ENCODE results near the gene ATP6V0A1. TPM values are rescaled to one million over a fixed set of nuclear protein-coding genes. Genes with fewer than 3 reads are reported as not detected.

Gene ATP6V0A1
- total RNA-seq, 1 donor = 67.6 TPM

DNA sequence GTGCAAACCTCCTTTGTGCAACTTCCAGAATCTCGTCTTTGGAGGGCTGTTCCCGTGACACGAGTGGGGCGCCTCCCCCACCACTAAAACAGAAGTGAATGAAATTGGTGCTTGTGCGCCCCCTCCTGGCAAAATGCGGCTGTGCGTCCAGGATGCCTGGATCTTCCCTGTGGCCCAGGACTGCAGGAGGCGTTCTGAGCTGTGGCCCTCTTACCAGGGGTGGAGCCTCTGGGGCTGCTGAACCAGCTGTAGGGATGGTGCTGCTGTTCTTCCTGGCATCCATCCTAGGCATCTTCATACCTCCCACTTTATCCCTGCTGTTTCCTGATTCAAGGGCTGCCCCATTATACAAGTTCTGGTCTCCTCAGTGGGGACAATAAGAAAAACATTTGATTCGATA, 58.8 kb downstream of the ATP6V0A1 start:
- peak in 2 of 3 donors; percentile 79 to 86 for DNase-seq (ENCODE audit: low read depth in 2 of 3, low spot score in 2 of 3)

DNA sequence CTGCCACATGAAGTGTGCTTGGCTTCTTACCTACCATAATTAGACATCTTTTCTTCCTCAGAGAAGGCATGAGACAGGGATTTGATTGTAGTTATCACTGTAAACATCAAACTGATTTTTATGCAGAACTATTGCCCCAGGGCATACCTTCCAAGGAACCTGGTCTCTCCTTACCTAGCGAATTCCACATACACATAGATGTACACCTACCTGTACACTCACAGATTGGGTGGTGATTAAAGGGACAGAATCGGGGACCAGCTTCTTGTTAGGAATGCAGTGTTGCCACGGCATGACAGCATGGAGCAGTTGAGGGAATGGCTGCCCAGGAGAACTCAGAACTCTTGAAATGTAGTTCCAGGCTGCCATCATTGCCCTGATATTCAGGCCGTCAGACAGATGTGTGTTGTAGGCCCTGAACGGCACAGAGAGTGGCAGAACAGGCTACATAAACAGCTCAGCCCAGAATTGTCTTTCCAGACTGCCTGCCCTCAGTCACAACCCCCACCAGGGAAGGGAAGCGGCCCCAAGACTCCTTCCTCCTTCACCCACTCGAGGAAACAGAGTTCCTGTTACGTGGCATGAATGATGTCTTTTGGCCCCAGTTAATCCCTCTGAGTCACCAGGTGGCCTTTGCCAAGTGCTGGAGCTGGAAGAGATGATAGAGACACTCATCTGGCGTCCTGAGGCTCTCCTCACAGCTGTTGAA, 59.5 kb downstream of the ATP6V0A1 start:
- DNase-seq (ENCODE audit: low read depth in 2 of 3, low spot score in 2 of 3) = peak in 2 of 3 donors; percentile 74 to 85

DNA sequence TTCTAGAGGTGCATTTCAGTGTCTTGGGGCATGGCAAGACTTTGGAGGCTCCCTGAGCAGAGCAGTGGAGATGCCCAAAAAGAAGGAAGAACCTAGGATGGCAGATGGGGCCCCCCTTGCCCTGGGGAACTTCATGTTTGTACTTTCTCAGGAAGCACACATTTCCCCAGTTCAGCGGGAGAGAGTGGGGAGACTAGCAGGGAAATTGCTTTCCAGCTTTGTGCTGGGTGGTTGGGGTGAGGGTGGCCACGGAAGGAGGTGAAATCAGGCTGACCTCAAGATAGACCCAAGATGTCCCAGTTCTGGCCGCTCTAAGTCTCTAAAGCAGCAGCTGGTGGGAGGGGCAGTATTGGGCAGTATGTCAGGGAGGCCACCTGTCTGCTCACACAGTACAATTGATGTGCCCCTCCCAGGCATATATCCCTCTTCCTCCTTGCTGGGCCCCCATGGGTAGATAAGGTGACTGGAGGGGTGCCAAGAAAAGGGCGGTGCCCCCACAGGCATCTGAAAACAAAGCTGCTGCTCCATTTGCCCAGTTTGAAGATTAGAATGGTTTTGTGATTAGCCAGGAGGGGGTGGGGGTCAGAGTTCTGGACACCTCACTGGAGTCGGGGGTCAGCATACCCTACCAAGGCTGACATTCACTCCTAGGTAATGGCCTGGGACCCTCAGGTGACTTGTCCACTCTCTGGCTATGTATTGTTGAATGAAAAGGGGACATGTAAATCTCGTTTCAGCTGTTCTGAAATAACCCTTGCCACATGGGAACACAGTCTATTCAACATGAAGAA, 60.3 kb downstream of the ATP6V0A1 start:
- peak in 2 of 3 donors; percentile 64 to 72 for DNase-seq (ENCODE audit: low read depth in 2 of 3, low spot score in 2 of 3)

DNA sequence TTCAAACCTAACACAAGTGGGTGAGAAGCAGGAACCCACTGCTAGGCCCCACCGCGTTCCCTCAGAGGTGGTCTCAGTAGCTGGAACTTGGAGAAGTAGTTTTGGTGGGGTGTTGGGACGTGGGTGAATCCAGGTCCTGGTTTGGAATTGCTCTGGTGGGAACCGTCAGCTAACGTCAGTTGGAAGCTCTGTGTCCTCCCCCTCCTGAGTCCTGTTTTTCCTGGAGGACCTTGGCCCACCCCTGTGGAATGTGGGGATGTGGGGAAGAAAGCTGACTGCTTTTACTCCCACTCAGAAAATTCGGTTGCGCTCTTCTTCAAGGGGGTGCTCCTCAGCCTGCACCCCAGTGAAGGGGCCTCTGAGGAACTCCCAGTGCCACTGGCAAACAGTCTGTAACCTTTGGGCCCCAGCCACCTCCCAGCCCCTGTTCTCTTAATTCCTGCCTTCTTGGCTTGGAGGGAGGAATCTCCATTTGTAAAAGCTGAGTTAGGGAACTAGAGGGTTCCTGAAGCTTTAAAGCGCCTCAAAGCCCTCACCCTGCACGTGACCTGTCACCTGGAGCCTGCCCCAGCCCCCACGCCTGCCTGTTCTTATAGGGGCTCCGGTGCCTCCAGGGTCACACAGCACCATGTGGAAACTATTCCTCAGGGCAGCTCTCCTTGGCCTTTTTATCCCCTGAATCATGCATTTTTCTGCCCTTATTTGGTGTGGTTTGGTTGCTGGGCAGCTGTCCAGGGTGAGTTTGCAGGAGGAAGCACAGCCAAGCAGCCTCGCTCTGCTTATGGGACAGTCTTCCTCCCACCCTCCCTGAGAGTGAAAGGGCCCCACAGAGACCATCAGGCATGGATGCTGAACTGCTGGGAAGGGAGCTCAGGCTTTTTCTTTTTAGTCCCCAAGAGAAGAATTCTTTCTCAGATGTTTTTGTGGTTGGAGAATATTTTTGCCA, 61.1 kb downstream of the ATP6V0A1 start:
- no peak for DNase-seq (ENCODE audit: low read depth in 2 of 3, low spot score in 2 of 3)

DNA sequence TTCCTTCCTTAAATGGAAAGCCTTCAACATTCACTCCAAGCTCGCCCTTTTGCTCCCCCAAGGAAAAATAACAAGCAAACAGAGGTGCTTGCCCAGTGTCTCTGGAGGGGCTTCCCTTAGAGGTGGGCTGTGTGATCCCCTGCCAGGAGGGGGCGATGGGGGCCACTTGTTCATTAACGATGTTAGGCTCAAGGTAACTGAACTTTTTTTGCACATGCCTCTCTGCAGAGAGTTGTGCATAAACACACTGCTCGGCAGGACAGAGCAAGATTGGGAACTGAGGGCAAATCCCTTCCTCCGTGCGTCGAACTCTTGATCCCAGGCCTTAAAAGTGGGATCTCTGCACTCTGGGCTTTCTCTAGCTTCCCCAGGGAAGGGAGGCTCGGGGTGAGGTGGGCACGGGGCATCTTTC, 61.9 kb downstream of the ATP6V0A1 start:
- peak in 1 of 3 donors; percentile 55 for DNase-seq (ENCODE audit: low read depth in 2 of 3, low spot score in 2 of 3)

DNA sequence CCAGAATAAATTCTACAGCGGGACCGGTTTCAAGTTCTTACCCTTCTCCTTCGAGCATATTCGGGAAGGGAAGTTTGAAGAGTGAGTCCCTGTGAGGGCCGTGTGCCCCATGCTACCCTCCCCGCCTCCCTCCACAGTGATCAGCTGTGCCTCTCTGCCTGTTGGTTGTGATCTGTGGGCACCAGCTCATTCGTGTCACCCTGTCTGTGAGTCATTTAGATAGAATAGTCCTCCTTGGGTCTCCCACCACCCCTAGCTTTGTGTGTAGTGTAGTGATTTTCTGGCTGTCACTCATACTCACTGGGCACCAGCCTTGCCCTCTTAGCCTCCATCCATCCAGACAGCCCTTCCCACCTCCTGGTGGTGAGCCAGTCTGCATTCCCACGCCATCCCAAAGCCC, 62.4 kb downstream of the ATP6V0A1 start:
- DNase-seq (ENCODE audit: low read depth in 2 of 3, low spot score in 2 of 3) = no peak

DNA sequence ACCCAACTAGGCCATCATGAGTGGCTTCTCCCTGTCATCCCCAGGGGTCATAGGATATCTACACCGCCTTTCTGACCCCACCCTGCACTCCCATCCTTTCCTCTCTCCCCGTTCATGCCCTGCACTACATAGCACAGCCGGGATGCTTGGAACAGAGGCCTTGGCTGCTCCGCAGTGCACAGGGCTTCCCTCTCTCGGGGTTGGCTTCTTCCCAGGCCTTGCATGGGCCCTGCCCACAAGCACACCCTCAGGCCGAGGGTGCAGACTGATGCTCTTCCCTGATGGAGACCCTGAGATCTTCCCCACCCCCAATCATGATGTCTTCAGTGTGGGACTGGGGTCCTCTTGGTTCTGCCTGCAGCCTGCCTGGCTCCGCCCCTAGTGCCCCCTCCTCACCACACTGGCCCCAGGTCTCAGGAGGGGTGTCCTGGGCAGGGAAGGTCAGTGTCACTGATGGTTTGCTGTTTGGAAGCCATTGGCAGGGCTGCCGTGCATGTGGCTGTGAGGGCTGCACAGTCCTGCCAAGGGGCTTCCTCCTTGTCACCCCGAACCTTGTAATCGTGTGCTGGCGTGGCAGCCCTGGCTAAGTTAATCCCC, 63.1 kb downstream of the ATP6V0A1 start:
- DNase-seq (ENCODE audit: low read depth in 2 of 3, low spot score in 2 of 3) = no peak

DNA sequence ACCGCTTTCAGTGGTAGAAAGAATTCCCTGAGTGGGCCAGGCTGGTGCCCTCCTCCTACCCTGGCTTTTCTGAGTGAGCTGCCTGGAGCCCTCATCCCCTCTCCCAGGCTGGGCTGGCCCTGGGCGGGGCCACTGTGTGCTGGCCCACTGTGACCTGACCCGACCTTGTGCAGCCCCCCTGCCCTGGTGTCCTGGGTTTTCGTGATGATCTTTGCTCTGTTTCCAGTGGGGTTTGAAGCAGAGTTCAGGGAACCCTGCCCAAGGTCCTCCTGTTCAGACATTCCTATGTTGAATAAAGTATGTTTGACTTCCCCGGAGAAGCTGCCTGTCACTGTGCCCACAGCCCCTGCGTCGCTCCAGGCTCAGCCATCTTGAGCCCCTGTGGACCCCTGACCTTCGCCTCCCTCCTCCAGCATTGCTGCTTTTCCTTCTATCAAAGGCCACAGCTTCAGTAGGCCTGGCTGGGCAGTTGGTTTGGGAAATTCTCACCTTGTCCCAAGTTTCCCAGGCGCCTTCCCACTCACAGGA, 63.6 kb downstream of the ATP6V0A1 start:
- DNase-seq (ENCODE audit: low read depth in 2 of 3, low spot score in 2 of 3) = no peak

DNA sequence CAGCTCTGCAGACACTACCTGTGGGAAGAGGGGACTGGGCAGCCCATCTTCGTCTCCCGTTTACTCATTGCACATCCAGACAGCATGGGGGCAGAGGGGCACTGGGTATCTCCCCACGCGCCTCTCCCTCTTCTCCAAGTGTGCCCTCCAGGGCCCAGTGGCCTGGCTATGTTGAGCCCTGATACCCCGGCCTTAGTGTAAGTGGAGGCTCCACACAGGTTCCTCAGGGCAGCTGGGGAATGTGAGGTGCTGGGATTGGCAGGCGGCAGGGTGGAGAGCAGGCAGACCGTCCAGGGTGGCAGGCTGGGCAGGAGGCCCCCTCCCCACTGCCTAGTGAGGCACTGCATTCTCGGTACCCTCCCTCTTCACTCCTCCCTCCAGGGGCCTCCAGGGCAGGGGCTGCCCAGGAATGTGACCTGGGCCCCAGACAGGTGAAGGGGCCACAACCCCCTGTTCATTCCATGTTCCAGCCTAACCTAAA, 64.2 kb downstream of the ATP6V0A1 start:
- DNase-seq (ENCODE audit: low read depth in 2 of 3, low spot score in 2 of 3) = no peak

DNA sequence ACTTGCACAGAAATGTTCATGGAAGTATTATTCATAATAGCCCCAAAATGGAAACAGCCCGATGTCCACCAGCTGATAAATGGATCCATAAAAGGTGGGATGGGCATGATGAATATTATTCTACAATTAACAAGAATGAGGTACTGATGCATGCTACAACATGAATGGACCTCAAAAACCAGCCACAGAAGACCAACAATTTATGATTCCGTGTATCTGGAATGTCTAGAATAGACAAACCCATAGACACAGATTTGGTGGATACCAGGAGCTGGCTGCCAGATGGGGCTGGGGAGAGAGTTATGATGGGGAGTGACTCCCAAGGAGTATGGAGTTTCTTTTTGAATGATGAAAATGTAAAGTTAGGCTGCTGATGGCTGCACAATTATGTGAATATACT, 66.5 kb downstream of the ATP6V0A1 start:
- no peak for DNase-seq (ENCODE audit: low read depth in 2 of 3, low spot score in 2 of 3)

DNA sequence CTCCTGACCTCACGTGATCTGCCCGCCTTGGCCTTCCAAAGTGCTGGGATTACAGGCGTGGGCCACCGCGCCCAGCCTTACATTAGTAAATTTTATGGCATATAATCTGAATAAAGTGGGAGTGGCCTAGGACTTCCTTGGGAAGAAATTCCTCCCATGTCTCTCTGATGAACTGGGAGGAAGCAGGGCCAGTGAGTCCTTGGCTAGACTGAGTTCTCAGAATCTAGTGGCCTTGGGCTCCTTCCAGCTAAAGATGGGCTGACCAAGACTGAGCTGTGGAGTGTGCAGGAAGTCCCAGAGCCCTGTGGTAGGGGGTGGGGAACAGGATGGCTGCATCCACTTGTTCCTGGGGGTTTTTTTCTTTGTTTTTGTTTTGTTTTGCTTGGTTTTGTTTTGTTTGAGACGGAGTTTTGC, 67.4 kb downstream of the ATP6V0A1 start:
- no peak for DNase-seq (ENCODE audit: low read depth in 2 of 3, low spot score in 2 of 3)

DNA sequence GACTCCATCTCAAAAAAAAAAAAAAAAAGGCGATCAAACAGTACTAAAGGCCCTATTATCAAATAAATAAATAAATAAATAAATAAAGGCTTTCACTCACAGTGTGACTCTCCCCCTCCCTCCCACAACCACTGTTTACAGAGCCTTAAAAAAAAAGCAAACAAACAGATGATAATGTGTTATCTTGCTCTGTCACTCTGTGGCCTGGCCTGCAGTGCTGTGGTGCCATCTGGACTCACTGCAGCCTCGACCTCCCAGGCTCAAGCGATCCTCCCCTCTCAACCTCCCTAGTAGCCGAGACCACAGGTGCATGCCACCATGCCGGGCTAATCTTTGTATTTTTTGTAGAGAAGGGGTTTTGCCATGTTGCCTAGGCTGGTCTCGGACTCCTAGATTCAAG, 69.3 kb downstream of the ATP6V0A1 start:
- DNase-seq (ENCODE audit: low read depth in 2 of 3, low spot score in 2 of 3) = no peak

DNA sequence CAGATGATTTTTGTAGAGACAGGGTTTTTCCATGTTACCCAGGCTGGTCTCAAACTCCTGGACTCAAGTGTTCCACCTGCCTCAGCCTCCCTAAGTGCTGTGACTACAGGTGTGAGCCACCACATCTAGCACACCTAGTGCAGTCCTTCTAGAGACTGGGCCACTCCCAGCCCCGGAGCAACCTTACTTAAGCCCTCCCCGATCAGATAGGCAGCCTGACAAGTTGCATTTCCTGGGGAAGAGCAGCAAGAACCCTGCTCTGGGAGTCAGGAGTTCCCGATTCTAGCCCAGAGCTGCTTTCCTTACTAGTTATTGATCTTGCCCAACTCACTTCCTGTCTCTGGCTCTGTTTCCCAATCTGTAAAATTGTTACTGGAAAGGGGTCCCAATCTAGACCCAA, 70.4 kb downstream of the ATP6V0A1 start:
- no peak for DNase-seq (ENCODE audit: low read depth in 2 of 3, low spot score in 2 of 3)

DNA sequence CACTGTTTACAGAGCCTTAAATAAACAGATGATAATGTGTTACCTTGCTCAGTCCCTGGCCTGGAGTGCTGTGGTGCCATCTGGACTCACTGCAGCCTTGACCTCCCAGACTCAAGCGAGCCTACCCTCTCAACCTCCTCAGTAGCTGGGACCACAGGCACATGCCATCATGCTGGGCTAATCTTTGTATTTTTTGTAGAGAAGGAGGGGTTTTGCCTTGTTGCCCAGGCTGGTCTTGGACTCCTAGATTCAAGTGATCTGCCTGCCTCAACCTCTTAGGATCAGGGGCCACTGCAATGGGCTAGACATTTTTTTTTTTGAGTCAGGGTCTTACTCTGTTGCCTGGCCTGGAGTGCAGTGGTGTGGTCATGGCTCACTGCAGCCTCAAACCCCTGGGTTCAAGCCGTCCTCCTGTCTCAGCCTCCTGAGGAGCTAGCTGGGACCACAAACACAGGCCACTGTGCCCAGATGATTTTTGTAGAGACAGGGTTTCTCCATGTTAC, 72.3 kb downstream of the ATP6V0A1 start:
- no peak for DNase-seq (ENCODE audit: low read depth in 2 of 3, low spot score in 2 of 3)

DNA sequence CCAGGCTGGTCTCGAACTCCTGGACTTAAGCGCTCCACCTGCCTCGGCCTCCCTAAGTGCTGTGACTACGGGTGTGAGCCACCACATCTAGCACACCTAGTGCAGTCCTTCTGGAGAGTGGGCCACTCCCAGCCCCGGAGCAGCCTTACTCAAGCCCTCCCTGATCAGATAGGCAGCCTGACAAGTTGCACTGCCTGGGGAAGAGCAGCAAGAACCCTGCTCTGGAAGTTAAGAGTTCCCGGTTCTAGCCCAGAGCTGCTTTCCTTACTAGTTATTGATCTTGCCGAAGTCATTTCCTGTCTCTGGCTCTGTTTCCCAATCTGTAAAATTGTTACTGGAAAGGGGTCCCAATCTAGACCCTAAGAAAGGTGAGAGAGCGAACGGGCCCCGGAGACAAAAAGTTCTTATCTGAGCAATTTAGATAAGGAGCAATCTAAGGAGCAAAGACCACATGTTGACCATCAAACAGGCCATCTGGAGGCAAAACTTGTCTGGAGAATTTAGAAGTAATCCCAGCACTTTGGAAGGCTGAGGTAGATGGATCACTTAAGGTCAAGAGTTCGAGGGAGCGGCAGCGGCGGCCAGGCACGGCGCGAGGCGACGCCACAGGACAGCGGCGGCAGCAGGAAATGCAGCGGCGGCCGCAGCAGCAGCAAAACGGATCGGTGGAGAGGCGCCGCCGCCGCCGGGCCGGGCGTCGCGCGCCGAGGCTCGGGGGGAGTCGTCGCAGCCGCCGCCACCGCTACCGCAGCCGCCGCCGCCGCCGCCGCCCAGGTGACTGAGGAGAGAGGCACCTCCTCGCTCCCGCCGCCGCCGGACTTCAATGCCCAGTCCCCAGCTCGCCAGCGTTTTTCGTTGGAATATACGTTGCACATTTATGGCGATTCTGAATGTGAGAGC, 73.0 kb downstream of the ATP6V0A1 start:
- DNase-seq (ENCODE audit: low read depth in 2 of 3, low spot score in 2 of 3) = peak in 2 of 3 donors; percentile 48 to 53

DNA sequence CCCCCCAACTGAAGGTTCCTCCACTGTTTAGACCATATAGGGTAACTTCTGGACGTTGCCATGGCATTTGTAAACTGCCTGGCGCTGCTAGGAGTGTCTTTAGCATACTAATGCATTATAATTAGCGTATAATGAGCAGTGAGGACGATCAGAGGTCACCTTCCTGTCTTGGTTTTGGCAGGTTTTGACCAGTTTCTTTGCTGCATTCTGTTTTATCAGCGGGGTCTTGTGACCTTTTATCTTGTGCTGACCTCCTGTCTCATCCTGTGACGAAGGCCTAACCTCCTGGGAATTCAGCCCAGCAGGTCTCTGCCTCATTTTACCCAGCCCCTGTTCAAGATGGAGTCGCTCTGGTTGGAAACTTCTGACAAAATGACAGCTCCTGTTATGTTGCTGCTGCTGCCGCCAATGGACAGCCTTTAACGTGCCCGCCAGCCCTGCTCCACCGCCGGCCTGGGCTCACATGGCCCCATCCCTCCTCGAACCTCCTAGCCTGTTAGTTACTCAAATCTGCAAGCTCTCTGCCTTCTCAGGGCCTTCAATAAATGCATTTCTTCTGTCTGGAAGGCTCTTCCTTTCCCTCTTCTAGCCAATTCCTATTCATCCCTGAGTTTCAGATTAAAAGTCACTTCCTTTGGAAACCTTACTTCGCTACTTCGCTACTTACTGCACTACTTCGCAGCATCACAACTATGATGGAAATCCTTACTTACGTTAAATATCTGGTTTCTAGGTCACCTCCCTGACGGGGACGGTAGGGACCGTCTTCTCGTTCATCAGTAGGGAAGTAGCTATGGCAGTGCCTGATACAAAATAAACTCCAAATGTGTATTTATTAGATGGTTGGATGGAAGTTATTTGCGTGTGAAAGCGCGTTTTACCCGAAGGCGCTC, 76.7 kb downstream of the ATP6V0A1 start:
- no peak for DNase-seq (ENCODE audit: low read depth in 2 of 3, low spot score in 2 of 3)

DNA sequence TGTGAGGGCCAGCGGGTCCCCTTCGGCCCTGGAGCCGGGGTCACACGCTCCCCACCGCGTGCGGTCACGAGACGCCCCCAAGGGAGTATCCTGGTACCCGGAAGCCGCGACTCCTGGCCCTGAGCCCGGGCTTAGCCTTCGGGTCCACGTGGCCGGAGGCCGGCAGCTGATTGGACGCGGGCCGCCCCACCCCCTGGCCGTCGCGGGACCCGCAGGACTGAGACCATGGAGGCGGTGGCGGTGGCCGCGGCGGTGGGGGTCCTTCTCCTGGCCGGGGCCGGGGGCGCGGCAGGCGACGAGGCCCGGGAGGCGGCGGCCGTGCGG, 77.3 kb downstream of the ATP6V0A1 start, which contains the start of gene NAGLU:
Gene NAGLU, plus strand, starts transcription at position 194 of the 324 bp plus-strand sequence. Its CDS starts 32 bp downstream, at position 226.
- DNase-seq (ENCODE audit: low read depth in 2 of 3, low spot score in 2 of 3) = peak in 2 of 3 donors; percentile 90 to 91
